GM12878 (cell line): Measurements from ENCODE around the gene WNK2. TPM values are rescaled to one million over a fixed set of nuclear protein-coding genes. Genes with fewer than 3 reads are reported as not detected.

ENCODE experiments used
- ATAC-seq: fragments of 200-7000 bp; cut with Tn5 transposase; 3 replicates; pipeline ENCODE4 v1.9.1; 2020; ENCODE audit warnings: mild to moderate bottlenecking, moderate library complexity
- BruUV-seq: library from RNA; stranded (reverse); fragments of 400-500 nt; replicated peaks from 2 replicates; lab custom pipeline; 2021; lab: Mats Ljungman, UMichigan
- CTCF ChIA-PET: fragments of 300-600 bp; sonication (Branson Sonifier 250); formaldehyde crosslinking; extraction: SDS; loops from one replicate; lab custom pipeline; 2021; ENCODE audit warnings: inconsistent platforms; lab: Yijun Ruan, JAX
- POLR2A ChIA-PET: fragments of 350-600 bp; formaldehyde crosslinking; extraction: SDS; loops from one replicate; lab custom pipeline; 2021; ENCODE audit warnings: inconsistent platforms; lab: Charles Lee
- RAD21 ChIA-PET: fragments of 300-600 bp; sonication (Branson Sonifier 250); formaldehyde crosslinking; loops from one replicate; lab custom pipeline; 2023; ENCODE audit warnings: antibody characterized with exemption; ENCODE audit not compliant: unreplicated experiment; lab: Charles Lee
- SMC1A ChIA-PET: fragments of 300-600 bp; sonication (Branson Sonifier 250); formaldehyde crosslinking; loops from one replicate; lab custom pipeline; 2023; ENCODE audit not compliant: unreplicated experiment, uncharacterized antibody; lab: Charles Lee
- DNase-seq: peaks from one replicate; pipeline ENCODE4 v3.0.0-alpha.2; 2011; ENCODE audit warnings: low read depth, low spot score
- FAIRE-seq: peaks from 3 replicates; lab custom pipeline; 2011; peaks lifted over from hg19 to GRCh38; lab: Jason Lieb, UNC
- H2AFZ ChIP-seq: 2 replicates; pipeline ENCODE4 v1.6.0; 2011; ENCODE audit warnings: low read depth, low read length, control low read depth; ENCODE audit not compliant: control insufficient read depth
- H3K27ac ChIP-seq: 2 replicates; pipeline ENCODE4 v1.5.1; 2011; ENCODE audit warnings: control low read depth; ENCODE audit not compliant: control insufficient read depth, insufficient read depth
- H3K27me3 ChIP-seq, 2 experiments: replicated peaks in 1 of 2; 2 replicates each; pipeline versions ENCODE4 v1.6.0 to v1.6.1; 2011; ENCODE audit warnings: low read length in 1 of 2; ENCODE audit not compliant: control insufficient read depth in 2 of 2, insufficient read depth in 2 of 2
- H3K36me3 ChIP-seq, 2 experiments: 2 replicates each; pipeline ENCODE4 v1.5.1; 2011; ENCODE audit warnings: low read length in 1 of 2; ENCODE audit not compliant: control insufficient read depth in 2 of 2, insufficient read depth in 2 of 2
- H3K4me1 ChIP-seq: 2 replicates; pipeline ENCODE4 v1.6.1; 2011; ENCODE audit warnings: mild to moderate bottlenecking, low read length, moderate library complexity, mixed read lengths; ENCODE audit not compliant: control insufficient read depth, insufficient read depth
- H3K4me2 ChIP-seq: 2 replicates; pipeline ENCODE4 v1.6.0; 2011; ENCODE audit warnings: control low read depth; ENCODE audit not compliant: control insufficient read depth, insufficient read depth
- H3K4me3 ChIP-seq: fragments of 200-600 bp; sonication (generic); 2 replicates; pipeline ENCODE4 v1.5.1; 2016
- H3K79me2 ChIP-seq: 2 replicates; pipeline ENCODE4 v1.6.0; 2011; ENCODE audit warnings: low read length; ENCODE audit not compliant: control insufficient read depth, insufficient read depth
- H3K9ac ChIP-seq: 2 replicates; pipeline ENCODE4 v1.8.0; 2011; ENCODE audit warnings: low read length, control low read depth, mixed read lengths; ENCODE audit not compliant: control insufficient read depth, insufficient read depth
- H3K9me3 ChIP-seq: replicated peaks from 3 replicates; pipeline ENCODE4 v1.5.1; 2011; ENCODE audit warnings: mild to moderate bottlenecking, low read length; ENCODE audit not compliant: control insufficient read depth, insufficient read depth
- H4K20me1 ChIP-seq: 2 replicates; pipeline ENCODE4 v1.6.0; 2011; ENCODE audit not compliant: control insufficient read depth, insufficient read depth
- JUNB ChIP-seq: IDR thresholded peaks from 2 replicates; pipeline ENCODE4 v1.6.1; 2016; ENCODE audit warnings: antibody characterized with exemption, mild to moderate bottlenecking
- KLF5 ChIP-seq: fragments of 450-650 bp; IDR thresholded peaks from 2 replicates; pipeline ENCODE4 v1.6.1; 2014; ENCODE audit warnings: mild to moderate bottlenecking; ENCODE audit not compliant: partially characterized antibody
- PKNOX1 ChIP-seq: fragments of 450-650 bp; IDR thresholded peaks from 2 replicates; pipeline ENCODE4 v1.6.1; 2016; ENCODE audit warnings: mild to moderate bottlenecking
- RB1 ChIP-seq: fragments of 450-650 bp; formaldehyde crosslinking; IDR thresholded peaks from 2 replicates; pipeline ENCODE4 v1.6.1; 2017; ENCODE audit warnings: mild to moderate bottlenecking, borderline replicate concordance
- RCOR1 ChIP-seq: conservative IDR thresholded peaks from 2 replicates; pipeline ENCODE4 v1.6.1; 2012; ENCODE audit warnings: low read depth, low read length, improper control_type of control experiment
- STAT3 ChIP-seq: IDR thresholded peaks from 2 replicates; pipeline ENCODE4 v1.6.1; 2011; ENCODE audit warnings: low read depth, low read length, improper control_type of control experiment
- ZBTB33 ChIP-seq: fragments of 450-650 bp; IDR thresholded peaks from 2 replicates; pipeline ENCODE4 v1.6.1; 2017; ENCODE audit warnings: mild to moderate bottlenecking
- ZBTB4 ChIP-seq: fragments of 450-650 bp; formaldehyde crosslinking; IDR thresholded peaks from 2 replicates; pipeline ENCODE4 v1.4.0; 2022; ENCODE audit warnings: mild to moderate bottlenecking, moderate library complexity
- WGBS: methylation state at CpG from one replicate; pipeline ENCODE4 v1.1.6; 2016; ENCODE audit warnings: low lambda C conversion rate; ENCODE audit not compliant: insufficient replicate concordance, insufficient coverage; ENCODE audit errors: missing lambda C conversion rate; 5-methylcytosine and 5-hydroxymethylcytosine counted together
- in situ Hi-C: fragments of 300-500 bp; cut with MboI; formaldehyde crosslinking; loops from 9 replicates; pipeline ENCODE4 v1.14.3; 2018; ENCODE audit warnings: mixed read lengths
- intact Hi-C: fragments of 100-400 bp; cut with micrococcal nuclease; formaldehyde crosslinking; loops from one replicate; pipeline ENCODE4 v1.14.2; 2022; ENCODE audit not compliant: unreplicated experiment
- polyA plus RNA-seq, 11 experiments: library from polyadenylated mRNA; depleted of rRNA in 4 of 11; unstranded in 6 of 11; stranded (reverse) in 5 of 11; fragments of >200 nt; fragmentation: Nextera tagmentation in 4 of 11; fragmentation: Illumina TruSeq in 1 of 11; extraction: Ambion mirVana in 4 of 11; extraction: Trizol in 1 of 11; gene quantifications; 1 replicate in 1 of 11; 2 replicates in 10 of 11; pipeline versions ENCODE4 v1.2.1 to v1.2.3, GENCODE V29; 2011 to 2016; ENCODE audit warnings: inconsistent platforms in 2 of 11, missing spikeins in 2 of 11, low read depth in 1 of 11
- total RNA-seq, 4 experiments: library from RNA; depleted of rRNA in 3 of 4; stranded (reverse); fragments of >200 nt in 3 of 4; fragmentation: Illumina TruSeq in 1 of 4; extraction: Trizol in 1 of 4; gene quantifications; 2 replicates each; pipeline versions ENCODE4 v1.2.1 to v1.2.3, GENCODE V29; 2013 to 2021

The WNK2 gene
- total and polyA plus RNA-seq, 10 of the 15 experiments (the other 5 are each of a cell fraction or from before 2014, with no cell fraction given), result 0.15 TPM; not detected in 9

GRCh38 chr9:93297659-93298497 is 113.9 kb downstream of the WNK2 start:
- Histone ChIP-seq H3K4me3 (no peak overlapping the region), H3K4me2 (no peak overlapping the region), H3K9ac (no peak overlapping the region), H3K4me1 (no peaks in the 10 kb centered on the region), H2AFZ (no peak overlapping the region), H4K20me1 (no peaks in the 10 kb centered on the region), H3K27ac (no peak overlapping the region), H3K27me3 (no peaks in the 10 kb centered on the region; a peak in 2 of 4 replicates), H3K79me2 (no peaks in the 10 kb centered on the region), H3K9me3 (no peaks in the 10 kb centered on the region), H3K36me3 (no peaks in the 10 kb centered on the region)
- ATAC-seq (no peak), DNase-seq (no peak), FAIRE-seq (no peak)
- POLR2A ChIA-PET, result no interaction called here
- in situ Hi-C loops (no loop called here), intact Hi-C loops (no loop called here)
- CTCF ChIA-PET, result interaction anchor here (1.2 kb wide), 2 partner anchors 15 to 268 kb away, joined by 3 read pairs; no protein-coding TSS in a partner anchor
- no peak for TF ChIP-seq ZBTB33
- no peak for TF ChIP-seq RB1
- no peak for TF ChIP-seq PKNOX1
- TF ChIP-seq JUNB, result no peak
- no peak for TF ChIP-seq RCOR1
- TF ChIP-seq KLF5, result no peak
- TF ChIP-seq STAT3, result no peak
- no peak for TF ChIP-seq ZBTB4 (CRISPR knock-in tag)
- 38% methylated on average over 33 of the region's 33 CpGs for WGBS
- SMC1A ChIA-PET, result no interaction called here
- BruUV-seq, result no TSS peak
- RAD21 ChIA-PET, result no interaction called here
